VCaP (cell line): Measurements from ENCODE around the gene KIF5C.

Experiments
- H3K27ac ChIP-seq: fragments of 450-650 bp; 2 replicates; pipeline ENCODE4 v1.5.1; 2017
- CTCF ChIP-seq: fragments of 450-650 bp; conservative IDR thresholded peaks from 2 replicates; pipeline ENCODE4 v1.5.1; 2017; ENCODE audit warnings: mild to moderate bottlenecking, moderate library complexity

Gene KIF5C

DNA sequence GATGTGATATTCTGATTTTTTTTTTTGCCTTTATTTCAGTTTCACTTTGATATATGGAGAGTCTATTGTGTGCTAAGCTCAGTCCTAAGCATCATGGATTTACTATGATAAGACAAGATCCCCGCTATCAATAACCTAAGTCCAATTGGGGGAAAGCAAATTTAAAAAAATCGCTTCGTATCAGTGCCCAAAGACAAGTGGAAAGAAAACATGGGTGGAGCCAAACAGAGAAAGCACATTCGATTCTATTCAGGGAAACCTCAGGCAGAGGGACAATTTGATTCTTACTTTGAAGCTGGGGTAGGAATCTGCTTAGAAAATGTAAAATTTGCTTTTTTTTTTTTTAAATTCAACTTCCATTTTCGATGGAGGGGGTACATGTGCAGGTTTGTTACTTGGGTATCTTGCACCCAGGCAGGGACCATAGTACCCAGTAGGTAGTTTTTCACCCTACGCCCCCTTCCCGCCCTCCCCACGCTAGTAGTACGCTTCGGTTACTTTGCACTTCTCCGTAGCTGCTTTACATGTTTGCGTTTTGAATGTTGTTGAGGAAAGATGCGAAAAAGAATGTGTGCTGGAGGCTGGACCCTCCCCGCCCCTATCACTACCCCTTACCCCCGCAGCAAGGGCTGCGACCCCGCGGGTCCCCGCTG is 12.4 kb downstream of the KIF5C start:
- TF ChIP-seq CTCF, result no peak
- H3K27ac ChIP-seq, result no peak overlapping the region

DNA sequence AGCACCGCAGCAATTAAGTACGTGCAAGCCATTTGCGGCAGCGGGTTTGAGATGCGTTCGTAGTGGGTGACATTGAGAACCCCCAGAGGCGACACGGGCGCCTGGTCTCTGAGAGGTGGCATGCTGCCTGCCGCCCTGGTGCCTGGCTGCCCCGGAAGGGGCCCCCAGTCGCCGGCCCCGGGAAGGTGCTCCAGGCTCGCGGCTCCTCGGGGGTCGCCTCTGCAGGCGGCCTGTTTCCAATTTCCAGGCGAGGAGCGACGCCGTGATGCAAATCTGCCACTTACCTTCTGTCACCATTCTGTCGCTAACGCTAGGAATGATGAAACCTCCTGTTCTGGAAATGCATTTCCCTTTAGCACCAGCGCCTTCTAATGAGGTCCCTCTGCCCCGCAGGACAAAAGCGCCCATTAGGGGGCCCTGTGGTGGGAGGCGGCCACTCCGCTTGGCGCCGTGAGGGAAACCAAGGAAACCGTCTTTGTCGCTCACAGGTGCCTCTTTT is 13.0 kb downstream of the KIF5C start:
- TF ChIP-seq CTCF, result no peak
- no peak overlapping the region for H3K27ac ChIP-seq

DNA sequence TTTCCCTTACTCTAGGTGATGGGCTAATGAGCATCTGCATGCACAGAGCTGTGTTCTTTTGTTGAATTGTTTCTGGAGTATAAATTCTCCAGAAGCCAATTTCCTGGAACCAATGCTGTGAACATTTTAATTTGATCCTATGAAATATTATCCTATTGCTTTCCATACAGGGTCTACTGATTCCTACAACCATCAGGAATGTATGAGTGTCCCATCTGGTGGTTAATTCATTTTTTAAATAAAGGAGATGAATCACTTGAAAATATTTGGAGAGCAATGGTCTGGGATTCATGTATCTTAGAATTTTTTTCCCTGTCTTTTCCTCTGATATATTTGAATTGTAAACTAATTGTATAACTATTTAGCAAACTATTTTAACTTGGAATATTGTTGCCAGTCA is 14.0 kb downstream of the KIF5C start:
- no peak for TF ChIP-seq CTCF
- no peak overlapping the region for H3K27ac ChIP-seq

GRCh38 chr2:148893906-148894305 is 18.9 kb downstream of the KIF5C start:
- H3K27ac ChIP-seq, result no peak overlapping the region
- no peak for TF ChIP-seq CTCF

GRCh38 chr2:148896136-148896535 is 21.1 kb downstream of the KIF5C start:
- TF ChIP-seq CTCF, result no peak

DNA sequence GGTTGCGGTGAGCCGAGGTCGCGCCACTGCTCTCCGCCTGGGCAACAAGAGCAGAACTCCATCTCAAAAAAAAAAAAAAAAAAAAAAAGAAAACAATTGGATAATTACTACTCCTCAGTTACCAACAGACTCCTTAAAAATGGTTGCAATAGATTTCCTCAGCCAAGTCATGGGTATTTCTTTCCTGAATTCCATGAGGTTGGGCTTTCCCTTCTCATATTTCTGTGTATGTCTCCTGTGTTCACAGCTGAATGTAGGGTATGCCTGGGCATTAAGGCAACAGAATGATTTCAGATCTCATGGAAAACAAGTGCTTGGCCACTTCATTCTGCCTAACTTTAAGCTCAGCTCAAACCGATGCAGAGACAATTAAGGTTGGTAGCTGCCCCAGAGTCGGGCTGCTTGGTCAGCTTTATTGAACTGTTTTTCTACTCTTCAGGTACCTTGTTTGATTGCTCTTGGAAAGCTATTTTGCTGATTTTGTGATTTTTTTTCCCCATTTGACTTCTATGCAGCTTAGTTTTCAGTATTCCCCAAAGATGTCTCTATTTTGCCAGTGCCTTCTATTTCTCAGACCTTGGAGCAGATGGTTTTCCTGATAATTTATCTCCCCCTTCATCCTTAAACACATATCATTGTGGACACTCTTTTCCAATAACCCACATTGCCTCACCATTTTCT is 24.8 kb downstream of the KIF5C start:
- no peak for TF ChIP-seq CTCF
- H3K27ac ChIP-seq, result peak overlapping the region; percentile 45; the same call in 1 of the 2 replicates

More at GRCh38 chr2:148896136-148896535, 21.1 kb downstream of the KIF5C start:
- no peak overlapping the region for H3K27ac ChIP-seq

DNA sequence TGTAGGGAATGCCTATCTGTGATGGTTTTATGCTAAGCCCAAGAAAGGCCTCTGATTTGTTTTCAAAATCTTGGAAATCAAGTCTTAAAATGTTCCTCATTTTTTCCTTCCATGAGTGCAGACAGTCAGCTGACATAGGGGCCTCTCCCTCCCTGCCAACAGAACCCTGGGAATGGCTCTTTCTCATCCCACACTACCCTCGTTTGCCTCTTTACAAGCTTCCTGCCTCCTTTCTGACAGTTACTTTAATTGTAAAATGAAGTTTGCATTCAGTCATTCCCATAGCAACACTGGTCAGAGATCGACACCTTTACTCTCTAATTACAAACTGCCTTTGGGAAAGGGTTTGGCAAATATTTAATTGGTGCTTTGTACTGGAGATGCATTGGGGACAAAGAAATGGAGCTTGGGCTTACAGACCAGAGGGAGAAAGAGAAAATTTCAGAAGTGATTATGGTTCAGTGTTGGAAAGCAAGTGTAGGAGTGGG is 25.4 kb downstream of the KIF5C start:
- peak overlapping the region; percentile 45; the same call in 1 of the 2 replicates for H3K27ac ChIP-seq
- TF ChIP-seq CTCF, result no peak
